Measurements from ENCODE around the gene SAMD10. TPM values are rescaled to one million over a fixed set of nuclear protein-coding genes. Genes with fewer than 3 reads are reported as not detected.
A peak's percentile ranks its signal among the peaks of the same experiment; 100 is the strongest.

Gene SAMD10
- total RNA-seq, 1 experiment from 2014 or later = 5.7 TPM

DNA sequence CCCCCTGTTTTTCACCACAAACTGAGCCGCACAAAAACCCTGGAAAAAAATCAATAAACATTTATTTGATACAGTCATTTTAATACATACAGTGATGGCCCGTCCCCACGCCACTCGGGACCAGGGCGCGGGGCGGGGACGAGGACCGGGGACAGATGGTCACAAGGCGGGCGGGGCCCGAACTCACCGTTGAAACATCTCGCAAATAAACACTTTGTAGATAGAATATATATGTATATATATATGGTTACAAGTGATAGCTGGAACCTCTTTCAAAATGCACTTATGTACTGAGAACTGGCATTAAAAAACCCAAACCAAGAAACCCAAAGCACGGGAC lies 22.8 kb downstream of the SAMD10 start:
- H3K9ac ChIP-seq (ENCODE audit: extremely low read depth, insufficient read length, low read length) = peak overlapping the region; percentile 56
- H3K4me2 ChIP-seq (ENCODE audit: insufficient read depth, insufficient read length, low read length) = peak overlapping the region; percentile 59
- no peak for DNase-seq
- no peak overlapping the region for H4K91ac ChIP-seq (ENCODE audit: insufficient read length, low read depth, low read length)
- Mint-ChIP-seq H3K9me3 (no peaks in the 10 kb centered on the region), H3K27ac (peak overlapping the region in 1 of 3 experiments; percentile 78; a peak in 2 of 7 replicates), H3K4me3 (peak overlapping the region; percentile 70 to 86), H3K36me3 (ENCODE audit: insufficient read depth in 1 of 3, low read depth in 3 of 3) (peaks cover 0 to 31% (median 20%) of the 10 kb centered on the region in 3 experiments; a peak in 5 of 7 replicates), H3K4me1 (peaks cover 33 to 35% of the 10 kb centered on the region in 2 experiments), H3K27me3 (ENCODE audit: low read depth) (no peaks in the 10 kb centered on the region)
- no peak overlapping the region for H3K4ac ChIP-seq (ENCODE audit: low read depth, low read length)
- no peak overlapping the region for H2BK15ac ChIP-seq (ENCODE audit: low read depth, low read length)
- H2BK5ac ChIP-seq (ENCODE audit: insufficient read length, low read length) = no peak overlapping the region
- H4K5ac ChIP-seq (ENCODE audit: insufficient read length, low read depth, low read length) = no peak overlapping the region
- no CpG with 5 or more reads among the region's 15 CpGs for WGBS (ENCODE audit: extremely low coverage, insufficient read length, low lambda C conversion rate)
- H3T11ph ChIP-seq (ENCODE audit: low read length) = no peak overlapping the region
- H3K79me2 ChIP-seq (ENCODE audit: insufficient read depth, low read length) = peaks cover 15% of the 10 kb centered on the region; the same call in 1 of the 2 replicates
- H2BK20ac ChIP-seq (ENCODE audit: low read depth, low read length, poor library complexity, severe bottlenecking) = no peak overlapping the region
- TF ChIP-seq, protein P1, sequence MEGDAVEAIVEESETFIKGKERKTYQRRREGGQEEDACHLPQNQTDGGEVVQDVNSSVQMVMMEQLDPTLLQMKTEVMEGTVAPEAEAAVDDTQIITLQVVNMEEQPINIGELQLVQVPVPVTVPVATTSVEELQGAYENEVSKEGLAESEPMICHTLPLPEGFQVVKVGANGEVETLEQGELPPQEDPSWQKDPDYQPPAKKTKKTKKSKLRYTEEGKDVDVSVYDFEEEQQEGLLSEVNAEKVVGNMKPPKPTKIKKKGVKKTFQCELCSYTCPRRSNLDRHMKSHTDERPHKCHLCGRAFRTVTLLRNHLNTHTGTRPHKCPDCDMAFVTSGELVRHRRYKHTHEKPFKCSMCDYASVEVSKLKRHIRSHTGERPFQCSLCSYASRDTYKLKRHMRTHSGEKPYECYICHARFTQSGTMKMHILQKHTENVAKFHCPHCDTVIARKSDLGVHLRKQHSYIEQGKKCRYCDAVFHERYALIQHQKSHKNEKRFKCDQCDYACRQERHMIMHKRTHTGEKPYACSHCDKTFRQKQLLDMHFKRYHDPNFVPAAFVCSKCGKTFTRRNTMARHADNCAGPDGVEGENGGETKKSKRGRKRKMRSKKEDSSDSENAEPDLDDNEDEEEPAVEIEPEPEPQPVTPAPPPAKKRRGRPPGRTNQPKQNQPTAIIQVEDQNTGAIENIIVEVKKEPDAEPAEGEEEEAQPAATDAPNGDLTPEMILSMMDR (conservative IDR thresholded peaks at IDR 0.05) = no peak
- no peak overlapping the region for H2AFZ ChIP-seq (ENCODE audit: low read length)
- no peak overlapping the region for H3K18ac ChIP-seq (ENCODE audit: insufficient read length, low read depth, low read length)
- no peak overlapping the region for H2BK12ac ChIP-seq (ENCODE audit: insufficient read length, low read depth, low read length)
- no peaks in the 10 kb centered on the region for H3K27me3 ChIP-seq (ENCODE audit: insufficient read depth, low read length)
- H3K23ac ChIP-seq (ENCODE audit: insufficient read length, low read depth, low read length) = no peak overlapping the region
- H2BK120ac ChIP-seq (ENCODE audit: low read depth, low read length, poor library complexity, severe bottlenecking) = no peak overlapping the region
- H4K8ac ChIP-seq (replicated peaks; ENCODE audit: insufficient read length, low read depth, low read length) = no peak overlapping the region
- H3K9me3 ChIP-seq (ENCODE audit: control insufficient read depth, low read depth, low read length) = no peaks in the 10 kb centered on the region
- no peaks in the 10 kb centered on the region; the same call in 1 of the 2 replicates for H3K4me1 ChIP-seq (ENCODE audit: insufficient read depth, low read length)
- H3K56ac ChIP-seq (ENCODE audit: insufficient read length, low read depth, low read length) = no peak overlapping the region
- peaks cover 2% of the 10 kb centered on the region for H3K79me1 ChIP-seq (ENCODE audit: insufficient read depth, low read depth, low read length, poor library complexity, severe bottlenecking)
- H2AK5ac ChIP-seq (ENCODE audit: insufficient read length, low read length) = no peak overlapping the region
- H3K27ac ChIP-seq (ENCODE audit: insufficient read length, low read depth, low read length) = no peak overlapping the region
- H4K20me1 ChIP-seq (ENCODE audit: control insufficient read depth, insufficient read depth, insufficient read length) = no peaks in the 10 kb centered on the region
- H3K14ac ChIP-seq (ENCODE audit: insufficient read depth, low read length) = no peak overlapping the region
- H3K23me2 ChIP-seq (ENCODE audit: insufficient read length, low read depth, low read length, poor library complexity, severe bottlenecking) = peaks cover 14% of the 10 kb centered on the region

All from H9 (cell line).